Prostate gland (tissue), 2 donors: ENCODE data around the gene CMSS1.

Experiments
- CTCF ChIP-seq, 4 experiments: fragments of 200-600 bp in 2 of 4; fragments of 450-650 bp in 2 of 4; sonication (generic) in 2 of 4; IDR thresholded peaks; 1 replicate in 3 of 4; 2 replicates in 1 of 4; pipeline ENCODE4 v1.5.1; 2016 to 2019; ENCODE audit warnings: antibody characterized with exemption in 4 of 4, mild to moderate bottlenecking in 2 of 4, moderate library complexity in 2 of 4
- POLR2A ChIP-seq: fragments of 450-650 bp; IDR thresholded peaks from one replicate; pipeline ENCODE4 v1.6.1; 2016; ENCODE audit warnings: antibody characterized with exemption, mild to moderate bottlenecking
- POLR2AphosphoS5 ChIP-seq: sonication (generic); formaldehyde crosslinking; IDR thresholded peaks from one replicate; pipeline ENCODE4 v1.6.1; 2017; ENCODE audit warnings: antibody characterized with exemption

- TF ChIP-seq CTCF (IDR thresholded peaks at IDR 0.05) (no peak), POLR2A (no peak), POLR2AphosphoS5 (no peak)
Measured at GRCh38 chr3:100140976-100141375, 323.3 kb downstream of the CMSS1 start.
